Fibroblast of skin of scalp (primary cell): ENCODE results near the gene TXLNG.

Experiments
- DNase-seq: peaks from one replicate; pipeline ENCODE4 v3.0.0-alpha.2; 2013

Gene TXLNG

GRCh38 chrX:16785247-16786138, 773 bp upstream of the TXLNG start:
- DNase-seq: no peak

DNA sequence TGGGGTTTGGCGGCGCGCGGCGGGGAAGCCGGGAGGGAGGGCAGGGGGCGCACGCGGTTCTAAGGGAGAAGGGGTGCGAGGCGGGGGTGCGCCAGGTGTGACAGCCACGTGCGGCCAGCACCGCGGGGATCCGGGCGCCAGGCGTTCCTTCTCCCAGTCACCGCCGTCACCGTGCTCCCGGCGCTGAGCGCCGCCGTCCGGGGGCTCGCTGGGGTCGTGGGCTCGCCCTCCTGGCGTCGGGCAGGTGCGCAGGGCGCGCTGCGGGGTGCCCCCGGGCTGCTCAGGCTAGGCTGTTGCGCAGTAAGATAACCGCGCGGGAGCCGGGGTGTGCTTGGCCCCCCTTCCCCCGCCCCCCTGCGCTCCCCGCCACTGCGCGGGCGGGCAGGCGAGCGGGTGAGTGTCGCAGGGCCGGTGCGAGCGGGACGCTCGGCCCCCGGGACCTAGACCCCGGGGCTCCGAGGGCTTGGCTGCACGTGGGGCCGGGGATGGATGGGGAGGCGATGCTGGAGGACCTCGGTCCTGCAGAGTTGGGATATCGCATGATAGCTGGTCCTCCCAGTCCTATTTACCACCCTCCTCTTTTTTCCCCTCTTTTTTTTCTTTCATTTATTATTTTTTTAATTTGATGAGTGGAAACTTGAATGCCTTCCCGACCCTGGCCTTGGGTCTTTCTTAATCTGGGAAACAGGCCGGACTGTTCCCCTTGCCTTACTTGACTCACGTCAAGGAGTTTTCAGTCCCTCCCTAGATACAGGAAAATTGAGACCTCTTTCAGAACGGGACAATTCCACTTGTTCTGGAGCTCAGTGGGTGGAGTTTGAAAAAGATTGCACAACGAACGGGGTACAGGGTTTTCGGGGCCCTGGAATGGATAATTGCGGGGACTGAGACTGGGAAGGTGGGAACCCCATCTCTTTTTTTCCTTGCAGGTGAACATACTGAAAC, 797 bp downstream of the TXLNG start:
- DNase-seq: no peak

DNA sequence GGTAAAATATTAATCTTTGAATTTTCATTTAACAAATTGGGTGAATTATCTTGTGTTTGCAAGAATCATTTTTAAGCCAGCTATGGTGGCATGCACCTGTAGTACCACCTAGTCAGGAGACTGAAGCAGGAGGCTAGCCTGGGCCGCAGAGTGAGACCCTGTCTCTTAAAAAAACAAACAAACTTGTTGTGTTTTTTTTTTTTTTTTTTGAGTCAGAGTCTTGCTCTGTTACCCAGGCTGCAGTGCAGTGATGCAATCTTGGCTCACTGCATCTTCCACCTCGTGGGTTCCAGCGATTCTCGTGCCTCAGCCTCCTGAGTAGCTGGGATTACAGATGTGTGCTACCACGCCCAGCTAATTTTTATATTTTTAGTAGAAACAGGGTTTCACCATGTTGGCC, 2.2 kb downstream of the TXLNG start:
- DNase-seq: no peak

- no peak for DNase-seq
Observed at GRCh38 chrX:16796298-16796697, 10.0 kb downstream of the TXLNG start.

- DNase-seq: peak; percentile 18
Observed at GRCh38 chrX:16797358-16797757, 11.1 kb downstream of the TXLNG start.

DNA sequence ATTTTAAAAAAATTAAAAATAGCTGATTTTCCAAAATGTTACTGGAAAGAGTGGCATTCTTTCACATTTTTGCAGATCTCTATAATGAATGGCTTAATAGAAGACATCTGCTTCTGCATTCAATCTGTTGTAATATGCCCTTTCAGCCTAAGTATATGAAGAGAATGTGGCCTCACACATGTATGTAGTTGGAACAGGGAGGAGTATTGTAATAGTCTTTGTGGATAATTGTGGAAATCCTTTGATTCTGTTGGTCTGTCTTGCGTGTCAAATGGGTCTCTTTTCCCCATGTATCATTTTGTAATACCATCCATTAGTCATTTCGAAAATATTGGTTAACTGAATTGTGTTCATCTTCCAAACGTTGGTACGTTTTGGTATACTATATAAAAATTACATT, 11.6 kb downstream of the TXLNG start:
- DNase-seq: peak; percentile 55

- no peak for DNase-seq
Observed at GRCh38 chrX:16804923-16805464, 18.7 kb downstream of the TXLNG start.

- no peak for DNase-seq
Observed at GRCh38 chrX:16807548-16807947, 21.3 kb downstream of the TXLNG start.

DNA sequence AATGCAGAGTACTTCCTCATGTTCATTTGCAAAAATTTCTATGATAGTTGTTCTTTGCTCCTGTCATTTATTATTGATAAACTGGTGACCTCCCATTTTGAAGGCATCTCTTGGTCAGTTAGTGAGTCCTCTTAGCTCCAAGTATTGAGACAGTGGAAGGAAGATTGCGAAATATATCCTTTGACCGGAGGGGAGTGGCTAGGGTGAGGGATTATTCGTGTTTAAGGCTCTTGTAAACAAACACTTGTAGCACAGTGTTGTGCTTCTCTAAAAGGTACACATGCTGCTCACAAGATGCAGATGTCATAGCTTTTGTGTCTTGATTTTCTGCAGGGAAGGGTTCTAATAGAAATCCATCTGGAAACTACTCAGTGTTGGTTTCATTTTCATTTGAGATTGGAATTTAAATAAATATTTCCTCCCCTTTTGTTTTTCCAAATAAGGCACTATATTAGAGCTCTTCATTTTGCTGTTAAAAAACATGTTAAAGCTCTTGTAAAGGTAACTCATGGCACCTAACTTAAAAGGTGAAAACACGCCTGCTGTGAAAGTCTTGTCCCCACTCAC, 21.8 kb downstream of the TXLNG start:
- DNase-seq: peak; percentile 15

DNA sequence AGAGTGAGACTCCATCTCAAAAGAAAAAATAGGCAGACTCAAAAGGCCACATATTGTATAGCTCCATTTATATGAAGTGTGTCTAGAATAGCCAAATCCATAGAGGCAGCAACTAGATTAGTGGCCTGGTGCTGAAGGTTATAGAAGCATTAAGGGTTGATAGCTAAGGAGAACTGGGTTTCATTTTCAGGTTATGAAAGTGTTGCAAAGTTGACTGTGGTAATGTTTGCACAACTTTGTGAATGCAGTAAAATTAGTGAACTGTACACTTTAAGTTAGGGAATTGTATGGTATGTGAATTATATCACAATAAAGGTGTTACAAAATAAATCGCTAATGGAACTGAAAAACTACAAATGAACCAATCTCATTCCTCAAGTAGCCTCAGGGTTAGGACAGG, 28.3 kb downstream of the TXLNG start:
- DNase-seq: no peak

- no peak for DNase-seq
Observed at GRCh38 chrX:16819634-16820033, 33.4 kb downstream of the TXLNG start.

DNA sequence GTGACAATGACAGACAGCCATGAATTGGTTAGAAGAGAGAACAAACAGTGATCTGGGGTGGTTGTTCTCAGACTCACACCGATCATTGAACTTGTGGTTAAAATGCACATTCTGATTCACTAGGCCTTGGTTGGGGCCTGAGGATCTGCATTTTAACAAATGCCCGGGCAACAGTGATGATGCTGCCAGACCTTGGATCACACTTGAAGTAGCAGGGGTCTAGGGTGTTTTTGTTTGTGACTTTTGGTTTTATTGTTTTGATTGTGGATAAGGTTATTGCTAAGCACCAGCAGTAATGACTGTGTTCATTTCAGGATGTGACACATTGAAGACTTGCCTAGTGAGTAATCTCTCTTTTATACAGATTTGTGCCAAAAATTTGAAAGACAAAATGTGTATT, 36.5 kb downstream of the TXLNG start:
- DNase-seq: peak; percentile 38

DNA sequence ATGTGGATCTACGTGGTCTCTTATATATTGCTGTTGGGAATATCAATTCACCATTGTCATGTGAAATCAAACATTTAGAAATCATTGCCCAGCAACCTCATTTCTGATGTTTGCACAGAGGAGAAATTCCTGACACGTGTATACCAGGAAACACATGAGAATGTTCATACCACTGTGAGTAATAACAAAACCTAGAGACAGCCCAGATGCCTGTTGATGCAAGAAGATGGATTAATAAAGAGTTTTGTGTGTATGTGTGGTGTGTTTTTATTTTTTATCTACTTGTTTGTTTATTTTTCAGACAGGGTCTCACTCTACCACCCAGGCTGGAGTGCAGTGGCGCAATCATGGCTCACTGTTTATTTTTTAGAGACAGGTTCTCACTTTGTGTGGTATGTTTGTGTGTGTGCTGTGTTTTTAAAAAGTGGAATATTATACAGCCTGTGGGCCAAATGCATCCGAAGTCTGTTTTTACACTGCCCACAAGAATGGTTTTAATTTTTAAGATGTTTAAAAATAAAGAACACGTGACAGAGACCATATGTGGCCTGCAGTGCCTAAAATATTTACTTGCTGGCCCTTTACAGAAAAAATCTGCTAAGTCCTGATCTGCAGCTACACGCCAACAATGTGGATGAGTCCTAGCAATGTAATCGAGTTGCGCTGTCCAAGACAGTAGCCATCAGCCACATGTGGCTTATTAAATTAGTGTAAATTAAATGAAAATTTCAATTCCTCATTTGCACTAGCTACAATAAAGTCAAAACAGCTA, 39.2 kb downstream of the TXLNG start:
- DNase-seq: peak; percentile 15

DNA sequence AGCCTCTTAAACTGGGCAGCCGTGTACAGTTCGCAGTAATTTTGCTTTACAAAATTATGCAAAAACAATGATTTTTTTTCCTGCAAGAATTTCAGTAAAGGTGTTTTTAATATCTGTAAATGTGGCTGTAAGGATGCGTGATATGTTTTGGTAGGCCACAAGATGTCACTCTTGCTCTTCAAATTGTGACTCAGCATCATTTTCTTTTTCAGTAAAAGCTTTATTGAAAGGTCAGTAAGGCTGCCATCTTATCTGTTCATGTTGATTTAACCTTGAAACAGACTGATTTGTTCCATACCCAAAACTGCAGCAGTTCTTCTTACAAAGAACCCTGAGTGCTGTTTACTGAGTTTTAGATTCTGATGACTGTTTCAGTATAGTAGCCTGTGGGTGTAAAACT, 39.9 kb downstream of the TXLNG start:
- DNase-seq: peak; percentile 40

DNA sequence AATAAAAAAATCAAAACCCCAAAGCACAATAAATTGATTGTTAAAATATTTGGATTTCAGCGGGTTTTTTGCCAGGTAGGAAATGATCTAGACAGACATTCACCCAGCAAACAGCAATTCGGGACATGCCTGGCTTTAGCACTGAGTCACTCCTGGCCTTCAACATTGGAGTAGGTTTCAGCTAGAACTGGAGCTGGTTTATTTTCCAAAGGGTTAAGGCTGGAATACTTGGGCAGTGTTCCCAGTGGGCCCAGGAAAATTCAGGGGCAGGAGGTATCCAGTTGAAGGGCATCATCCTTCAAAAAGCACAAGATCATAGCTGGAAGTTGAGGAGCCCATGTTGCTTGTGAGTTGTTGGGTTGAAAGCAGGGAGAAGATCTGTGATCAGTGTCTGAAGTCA, 41.0 kb downstream of the TXLNG start:
- peak; percentile 21 for DNase-seq

- DNase-seq: peak; percentile 52
Observed at GRCh38 chrX:16828124-16828908, 42.0 kb downstream of the TXLNG start.

DNA sequence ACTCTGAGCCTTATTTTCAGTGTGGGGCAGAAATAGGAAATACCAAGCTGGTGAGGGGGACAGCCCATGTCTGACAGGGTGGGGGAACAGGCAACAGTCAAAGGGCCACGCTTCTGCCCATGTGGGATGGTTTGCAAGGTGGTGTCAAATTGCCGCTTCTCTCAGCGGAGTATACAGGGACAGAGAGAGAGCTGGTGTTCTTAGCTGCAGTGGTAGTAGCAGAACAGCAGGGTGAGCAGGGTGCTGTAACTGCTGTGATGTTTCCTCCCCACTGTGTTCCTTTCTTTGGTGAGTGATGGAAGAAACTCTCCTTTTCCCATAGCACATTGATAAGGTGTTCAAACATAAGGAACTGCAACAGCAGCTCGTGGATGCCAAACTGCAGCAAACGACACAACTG, 46.0 kb downstream of the TXLNG start:
- peak; percentile 17 for DNase-seq

GRCh38 chrX:16834806-16835205, 48.5 kb downstream of the TXLNG start:
- DNase-seq: peak; percentile 75

DNA sequence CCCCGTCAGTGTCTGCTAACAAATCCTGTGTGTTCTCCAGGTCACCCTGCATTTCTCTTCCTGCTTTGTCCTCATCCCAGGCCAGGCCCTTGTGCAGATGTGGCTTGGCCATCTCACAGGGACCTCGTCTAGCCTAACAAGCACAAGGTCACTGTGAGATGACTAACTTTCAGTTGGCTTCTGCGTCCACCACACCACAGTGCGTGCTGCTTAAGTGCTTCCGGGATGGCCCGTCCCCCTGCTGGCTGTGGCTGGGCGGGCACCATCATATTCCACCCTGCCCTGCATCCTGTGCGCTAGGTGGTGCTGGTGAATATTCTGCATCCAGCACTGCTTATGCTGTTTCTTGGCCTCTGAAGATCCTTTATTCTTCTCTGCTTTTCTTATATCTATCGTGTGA, 50.1 kb downstream of the TXLNG start:
- no peak for DNase-seq

- peak; percentile 93 for DNase-seq
Observed at GRCh38 chrX:16838202-16839066, 52.2 kb downstream of the TXLNG start.
